ENCODE results near the gene PLGRKT. TPM values are rescaled to one million over a fixed set of nuclear protein-coding genes. Genes with fewer than 3 reads are reported as not detected.

Gene PLGRKT
- total RNA-seq, 6 experiments from 2014 or later: 18.0 to 26.5 (median 21.4) TPM

- TF ChIP-seq CTCF (IDR thresholded peaks at IDR 0.05): no peak
- Mint-ChIP-seq H3K36me3 (ENCODE audit: low read depth) (peaks cover 64% of the 10 kb centered on the region), H3K27me3 (ENCODE audit: insufficient read depth) (no peaks in the 10 kb centered on the region; the same call in 1 of the 2 replicates), H3K9me3 (no peaks in the 10 kb centered on the region), H3K4me3 (no peak overlapping the region), H3K4me1 (ENCODE audit: low read depth) (peaks cover 56% of the 10 kb centered on the region), H3K27ac (peak overlapping the region; percentile 14; the same call in 1 of the 2 replicates)
- DNase-seq: no peak
Observed at GRCh38 chr9:5459289-5459829, 21.6 kb upstream of the PLGRKT start.

- TF ChIP-seq CTCF (IDR thresholded peaks at IDR 0.05): no peak
- Mint-ChIP-seq H3K27me3 (ENCODE audit: insufficient read depth) (no peaks in the 10 kb centered on the region; the same call in 1 of the 2 replicates), H3K4me1 (ENCODE audit: low read depth) (peaks cover 87% of the 10 kb centered on the region), H3K9me3 (no peaks in the 10 kb centered on the region), H3K4me3 (peak overlapping the region; percentile 97), H3K27ac (peak overlapping the region; percentile 83), H3K36me3 (ENCODE audit: low read depth) (peaks cover 47% of the 10 kb centered on the region)
- peak; percentile 76 for DNase-seq
Observed at GRCh38 chr9:5455181-5455580, 17.5 kb upstream of the PLGRKT start.

- DNase-seq: no peak
- H3K9me3 Mint-ChIP-seq: no peaks in the 10 kb centered on the region
- peak overlapping the region; percentile 83 for H3K27ac Mint-ChIP-seq
- no peak for TF ChIP-seq CTCF (IDR thresholded peaks at IDR 0.05)
- peaks cover 34% of the 10 kb centered on the region for H3K36me3 Mint-ChIP-seq (ENCODE audit: low read depth)
- peak overlapping the region; percentile 97 for H3K4me3 Mint-ChIP-seq
- peaks cover 87% of the 10 kb centered on the region for H3K4me1 Mint-ChIP-seq (ENCODE audit: low read depth)
- no peaks in the 10 kb centered on the region; the same call in 1 of the 2 replicates for H3K27me3 Mint-ChIP-seq (ENCODE audit: insufficient read depth)
Observed at GRCh38 chr9:5453673-5454072, 15.9 kb upstream of the PLGRKT start.

- TF ChIP-seq CTCF (IDR thresholded peaks at IDR 0.05): no peak
- Mint-ChIP-seq H3K4me1 (ENCODE audit: low read depth) (peaks cover 87% of the 10 kb centered on the region), H3K9me3 (no peaks in the 10 kb centered on the region), H3K27me3 (ENCODE audit: insufficient read depth) (no peaks in the 10 kb centered on the region; the same call in 1 of the 2 replicates), H3K36me3 (ENCODE audit: low read depth) (peaks cover 28% of the 10 kb centered on the region), H3K27ac (peak overlapping the region; percentile 83), H3K4me3 (peak overlapping the region; percentile 97)
- no peak for DNase-seq
Observed at GRCh38 chr9:5453004-5453403, 15.3 kb upstream of the PLGRKT start.

- peaks cover 87% of the 10 kb centered on the region for H3K4me1 Mint-ChIP-seq (ENCODE audit: low read depth)
- peaks cover 20% of the 10 kb centered on the region for H3K36me3 Mint-ChIP-seq (ENCODE audit: low read depth)
- TF ChIP-seq CTCF (IDR thresholded peaks at IDR 0.05): no peak
- peak overlapping the region; percentile 91 for H3K27ac Mint-ChIP-seq
- DNase-seq: no peak
- H3K9me3 Mint-ChIP-seq: no peaks in the 10 kb centered on the region
- no peaks in the 10 kb centered on the region; the same call in 1 of the 2 replicates for H3K27me3 Mint-ChIP-seq (ENCODE audit: insufficient read depth)
- peak overlapping the region; percentile 97 for H3K4me3 Mint-ChIP-seq
Observed at GRCh38 chr9:5452286-5452609, 14.5 kb upstream of the PLGRKT start.

Data from HFFc6 (cell line).